22Rv1 (cell line): Measurements from ENCODE around the gene SERPIND1.

Experiments used
- ZFX ChIP-seq: fragments of 450-650 bp; IDR thresholded peaks from 2 replicates; pipeline ENCODE4 v1.6.1; 2017; ENCODE audit warnings: antibody characterized with exemption, borderline replicate concordance
- TF ChIP-seq, protein P1 (sequence below): fragments of 450-650 bp; IDR thresholded peaks from 2 replicates; pipeline ENCODE4 v1.5.1; 2017; ENCODE audit warnings: mild to moderate bottlenecking

DNA sequence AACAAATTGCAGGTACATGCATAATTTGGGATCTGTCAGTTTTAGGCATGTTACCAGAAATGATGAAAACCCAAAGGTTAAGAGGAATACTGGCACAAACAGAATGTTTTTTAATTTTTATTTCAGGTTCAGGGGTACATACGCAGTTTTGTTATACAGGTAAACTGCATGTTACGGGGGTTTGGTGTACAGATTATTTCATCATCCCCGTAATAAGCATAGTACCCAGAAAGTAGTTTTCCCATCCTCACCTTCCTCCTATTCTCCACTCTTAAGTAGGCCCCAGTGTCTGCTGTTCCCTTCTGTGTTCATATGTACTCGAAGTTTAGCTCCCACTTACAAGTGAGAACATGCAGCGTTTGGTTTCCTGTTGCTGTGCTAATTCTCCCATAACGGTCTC is 51.7 kb downstream of the SERPIND1 start:
- TF ChIP-seq, protein P1, sequence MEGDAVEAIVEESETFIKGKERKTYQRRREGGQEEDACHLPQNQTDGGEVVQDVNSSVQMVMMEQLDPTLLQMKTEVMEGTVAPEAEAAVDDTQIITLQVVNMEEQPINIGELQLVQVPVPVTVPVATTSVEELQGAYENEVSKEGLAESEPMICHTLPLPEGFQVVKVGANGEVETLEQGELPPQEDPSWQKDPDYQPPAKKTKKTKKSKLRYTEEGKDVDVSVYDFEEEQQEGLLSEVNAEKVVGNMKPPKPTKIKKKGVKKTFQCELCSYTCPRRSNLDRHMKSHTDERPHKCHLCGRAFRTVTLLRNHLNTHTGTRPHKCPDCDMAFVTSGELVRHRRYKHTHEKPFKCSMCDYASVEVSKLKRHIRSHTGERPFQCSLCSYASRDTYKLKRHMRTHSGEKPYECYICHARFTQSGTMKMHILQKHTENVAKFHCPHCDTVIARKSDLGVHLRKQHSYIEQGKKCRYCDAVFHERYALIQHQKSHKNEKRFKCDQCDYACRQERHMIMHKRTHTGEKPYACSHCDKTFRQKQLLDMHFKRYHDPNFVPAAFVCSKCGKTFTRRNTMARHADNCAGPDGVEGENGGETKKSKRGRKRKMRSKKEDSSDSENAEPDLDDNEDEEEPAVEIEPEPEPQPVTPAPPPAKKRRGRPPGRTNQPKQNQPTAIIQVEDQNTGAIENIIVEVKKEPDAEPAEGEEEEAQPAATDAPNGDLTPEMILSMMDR: no peak
- no peak for TF ChIP-seq ZFX
